Trophoblast cell (in vitro differentiated cells and primary cell): ENCODE measurements around the gene PAQR9.

Source experiments
- DNase-seq, 2 donors: peaks; one replicate each; pipeline ENCODE4 v3.0.0-alpha.2; 2016
- H2AFZ ChIP-seq: 2 replicates; pipeline ENCODE4 v1.6.1; 2013; ENCODE audit warnings: low read length, moderate library complexity, mild to moderate bottlenecking; ENCODE audit not compliant: insufficient read depth, poor library complexity
- H2AK5ac ChIP-seq: 2 replicates; pipeline ENCODE4 v1.6.1; 2013; ENCODE audit warnings: mild to moderate bottlenecking, low read length
- H2BK120ac ChIP-seq: 2 replicates; pipeline ENCODE4 v1.6.1; 2013; ENCODE audit warnings: low read length, mild to moderate bottlenecking, moderate library complexity; ENCODE audit not compliant: insufficient read depth, poor library complexity
- H2BK12ac ChIP-seq: 2 replicates; pipeline ENCODE4 v1.6.1; 2013; ENCODE audit warnings: mild to moderate bottlenecking, low read length, moderate library complexity
- H2BK5ac ChIP-seq: 2 replicates; pipeline ENCODE4 v1.6.1; 2013; ENCODE audit warnings: low read length, low read depth, moderate library complexity, mild to moderate bottlenecking; ENCODE audit not compliant: poor library complexity
- H3K14ac ChIP-seq: 2 replicates; pipeline ENCODE4 v1.6.1; 2013; ENCODE audit warnings: mild to moderate bottlenecking, low read length
- H3K18ac ChIP-seq: 2 replicates; pipeline ENCODE4 v1.6.1; 2013; ENCODE audit warnings: mild to moderate bottlenecking, low read length
- H3K23ac ChIP-seq: 2 replicates; pipeline ENCODE4 v1.6.1; 2013; ENCODE audit warnings: low read length
- H3K27ac ChIP-seq: 2 replicates; pipeline ENCODE4 v1.5.1; 2013; ENCODE audit warnings: low read depth, mild to moderate bottlenecking, inconsistent platforms, low read length, moderate library complexity
- H3K27me3 ChIP-seq: 2 replicates; pipeline ENCODE4 v1.6.1; 2013; ENCODE audit warnings: inconsistent platforms, mild to moderate bottlenecking, low read length, moderate library complexity; ENCODE audit not compliant: insufficient read depth
- H3K36me3 ChIP-seq, 2 experiments: 1 replicate in 1 of 2; 2 replicates in 1 of 2; pipeline ENCODE4 v1.6.1; 2013; ENCODE audit warnings: low read length in 2 of 2, mild to moderate bottlenecking in 2 of 2, moderate library complexity in 1 of 2; ENCODE audit not compliant: insufficient read depth in 2 of 2, control insufficient read depth in 1 of 2
- H3K4ac ChIP-seq: 2 replicates; pipeline ENCODE4 v1.6.1; 2013; ENCODE audit warnings: low read depth, mild to moderate bottlenecking, low read length, moderate library complexity
- H3K4me1 ChIP-seq, 2 experiments: 1 replicate in 1 of 2; 2 replicates in 1 of 2; pipeline ENCODE4 v1.6.1; 2013; ENCODE audit warnings: low read length in 2 of 2, mild to moderate bottlenecking in 2 of 2, moderate library complexity in 1 of 2; ENCODE audit not compliant: insufficient read depth in 2 of 2, control insufficient read depth in 1 of 2
- H3K4me2 ChIP-seq: 2 replicates; pipeline ENCODE4 v1.6.1; 2013; ENCODE audit warnings: inconsistent platforms, mild to moderate bottlenecking, low read length, moderate library complexity
- H3K4me3 ChIP-seq: 2 replicates; pipeline ENCODE4 v1.5.1; 2013; ENCODE audit warnings: mild to moderate bottlenecking, low read depth, low read length, inconsistent platforms
- H3K79me1 ChIP-seq: one replicate; pipeline ENCODE4 v1.6.1; 2013; ENCODE audit warnings: low read length
- H3K79me2 ChIP-seq: 2 replicates; pipeline ENCODE4 v1.6.1; 2013; ENCODE audit warnings: low read length, mild to moderate bottlenecking; ENCODE audit not compliant: control insufficient read depth, insufficient read depth, poor library complexity
- H3K9ac ChIP-seq: 2 replicates; pipeline ENCODE4 v1.6.1; 2013; ENCODE audit warnings: mild to moderate bottlenecking, low read length
- H3K9me3 ChIP-seq: 2 replicates; pipeline ENCODE4 v1.6.1; 2013; ENCODE audit warnings: low read depth, mild to moderate bottlenecking, control low read depth, inconsistent platforms, low read length; ENCODE audit not compliant: insufficient read depth
- H4K12ac ChIP-seq: 2 replicates; pipeline ENCODE4 v1.6.1; 2013; ENCODE audit warnings: low read depth, mild to moderate bottlenecking, low read length, moderate library complexity
- H4K8ac ChIP-seq: 2 replicates; pipeline ENCODE4 v1.6.1; 2013; ENCODE audit warnings: low read depth, mild to moderate bottlenecking, low read length, moderate library complexity
- H4K91ac ChIP-seq: one replicate; pipeline ENCODE4 v1.6.1; 2013; ENCODE audit warnings: low read depth, mild to moderate bottlenecking, low read length, moderate library complexity
- WGBS: extraction: QIAGEN DNeasy Blood & Tissue Kit; methylation state at CpG from one replicate; pipeline ENCODE4 v1.1.7; 2013; ENCODE audit warnings: missing lambda C conversion rate; ENCODE audit not compliant: insufficient read length, insufficient coverage; ENCODE audit errors: extremely low coverage; 5-methylcytosine and 5-hydroxymethylcytosine counted together

PAQR9 gene

GRCh38 chr3:143002727-143003126, 39.3 kb upstream of the PAQR9 start:
- Histone ChIP-seq H3K27me3 (no peaks in the 10 kb centered on the region), H3K4me2 (peak overlapping the region; percentile 96), H4K8ac (no peak overlapping the region), H2AK5ac (no peak overlapping the region), H4K91ac (no peak overlapping the region), H3K14ac (no peak overlapping the region), H3K9me3 (no peaks in the 10 kb centered on the region), H2AFZ (no peak overlapping the region), H3K4ac (peak overlapping the region; percentile 84), H4K12ac (no peak overlapping the region), H3K18ac (no peak overlapping the region), H3K79me2 (peaks cover 9% of the 10 kb centered on the region), H3K27ac (no peak overlapping the region), H2BK120ac (no peak overlapping the region), H3K4me3 (no peak overlapping the region), H3K4me1 (peaks cover 0 to 4% of the 10 kb centered on the region in 2 experiments), H2BK5ac (no peak overlapping the region), H3K36me3 (no peaks in the 10 kb centered on the region), H3K23ac (no peak overlapping the region), H3K79me1 (peaks cover 8% of the 10 kb centered on the region), H3K9ac (peak overlapping the region; percentile 73), H2BK12ac (no peak overlapping the region)
- DNase-seq = no peak
- no CpG with 5 or more reads among the region's 9 CpGs for WGBS

DNA sequence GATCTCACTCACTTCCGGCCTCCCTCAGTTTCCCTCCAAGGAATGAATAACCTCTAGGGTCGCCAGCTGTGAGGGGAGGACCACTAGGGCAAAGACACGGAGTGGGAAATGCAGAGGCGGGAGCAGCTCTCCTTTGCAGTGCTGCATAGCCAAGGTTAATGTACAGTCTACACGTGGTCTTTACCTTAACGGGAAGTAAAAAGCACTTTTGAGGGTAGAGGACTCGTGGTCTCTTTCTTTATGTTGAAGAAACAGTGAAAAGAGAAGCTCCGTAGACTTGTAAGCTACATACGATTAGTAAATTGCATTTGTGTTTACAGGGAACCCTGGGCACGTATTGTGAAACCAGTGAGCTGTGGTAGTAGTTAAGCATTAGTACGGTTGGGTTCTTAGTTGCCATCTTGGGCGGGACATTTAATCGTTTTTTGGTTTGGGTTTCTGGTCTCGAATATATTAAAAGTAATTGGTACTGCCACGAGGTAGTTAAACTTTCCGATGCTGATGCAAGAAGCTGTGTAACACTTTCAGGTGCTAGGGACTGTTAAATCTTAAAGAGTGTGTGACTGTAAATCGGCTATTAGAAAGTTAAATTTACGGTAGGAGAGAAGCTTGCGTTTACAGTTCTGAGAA, 38.7 kb upstream of the PAQR9 start:
- H2BK12ac ChIP-seq = no peak overlapping the region
- no peak overlapping the region for H3K27ac ChIP-seq
- peak in 1 of 2 donors; percentile 29 for DNase-seq
- no peak overlapping the region for H3K23ac ChIP-seq
- peak overlapping the region; percentile 53 for H2AFZ ChIP-seq
- peak overlapping the region; percentile 96 for H4K8ac ChIP-seq
- peak overlapping the region; percentile 60 for H3K4ac ChIP-seq
- peaks cover 9% of the 10 kb centered on the region for H3K79me2 ChIP-seq
- no peak overlapping the region for H3K18ac ChIP-seq
- no peaks in the 10 kb centered on the region for H3K27me3 ChIP-seq
- no CpG with 5 or more reads among the region's 19 CpGs for WGBS
- no peaks in the 10 kb centered on the region for H3K9me3 ChIP-seq
- peak overlapping the region; percentile 19 for H2BK5ac ChIP-seq
- H3K4me3 ChIP-seq = peak overlapping the region; percentile 98
- peak overlapping the region; percentile 95 for H3K9ac ChIP-seq
- H4K12ac ChIP-seq = peak overlapping the region; percentile 68
- no peak overlapping the region for H2AK5ac ChIP-seq
- H3K14ac ChIP-seq = peak overlapping the region; percentile 66
- H2BK120ac ChIP-seq = no peak overlapping the region
- peaks cover 0 to 4% of the 10 kb centered on the region in 2 experiments for H3K4me1 ChIP-seq
- H3K79me1 ChIP-seq = peaks cover 8% of the 10 kb centered on the region
- peak overlapping the region; percentile 96 for H3K4me2 ChIP-seq
- H4K91ac ChIP-seq = peak overlapping the region; percentile 58
- no peaks in the 10 kb centered on the region for H3K36me3 ChIP-seq

GRCh38 chr3:143001369-143002082, 38.1 kb upstream of the PAQR9 start, which contains the start of gene U2SURP:
Gene U2SURP (plus strand): TSS chr3:143001570. CDS start chr3:143001629, 59 bp downstream.
- peak within 1 kb of the TSS; percentile 95 for H3K9ac ChIP-seq
- H3K23ac ChIP-seq = no peak within 1 kb of the TSS
- no CpG with 5 or more reads among the region's 55 CpGs for WGBS

GRCh38 chr3:143001034-143001368, 37.5 kb upstream of the PAQR9 start:
- no peaks in the 10 kb centered on the region for H3K9me3 ChIP-seq
- H3K27me3 ChIP-seq = no peaks in the 10 kb centered on the region
- H3K4me2 ChIP-seq = peak overlapping the region; percentile 73
- H2AFZ ChIP-seq = peak overlapping the region; percentile 69
- H3K4me3 ChIP-seq = peak overlapping the region; percentile 70
- H2BK12ac ChIP-seq = no peak overlapping the region
- H3K27ac ChIP-seq = peak overlapping the region; percentile 88
- peak overlapping the region; percentile 48 for H2BK5ac ChIP-seq
- H3K79me2 ChIP-seq = peaks cover 9% of the 10 kb centered on the region
- no peak for DNase-seq
- H4K91ac ChIP-seq = peak overlapping the region; percentile 67
- peak overlapping the region; percentile 42 for H3K4ac ChIP-seq
- no peak overlapping the region for H3K23ac ChIP-seq
- no peaks in the 10 kb centered on the region for H3K36me3 ChIP-seq
- peak overlapping the region; percentile 73 for H3K9ac ChIP-seq
- H2AK5ac ChIP-seq = no peak overlapping the region
- H4K12ac ChIP-seq = peak overlapping the region; percentile 79
- H2BK120ac ChIP-seq = peak overlapping the region; percentile 14
- H3K79me1 ChIP-seq = peaks cover 8% of the 10 kb centered on the region
- no CpG with 5 or more reads among the region's 15 CpGs for WGBS
- H3K4me1 ChIP-seq = peaks cover 0 to 4% of the 10 kb centered on the region in 2 experiments
- peak overlapping the region; percentile 75 for H4K8ac ChIP-seq
- H3K18ac ChIP-seq = peak overlapping the region; percentile 50
- peak overlapping the region; percentile 75 for H3K14ac ChIP-seq

More at GRCh38 chr3:143001369-143002082, 38.1 kb upstream of the PAQR9 start, which contains the start of gene U2SURP:
- Histone ChIP-seq H3K27me3 (no peaks in the 10 kb centered on the region), H2BK12ac (no peak within 1 kb of the TSS), H3K18ac (peak within 1 kb of the TSS; percentile 85), H3K36me3 (no peaks in the 10 kb centered on the region), H2BK5ac (peak within 1 kb of the TSS; percentile 48), H4K8ac (peak within 1 kb of the TSS; percentile 96), H4K12ac (peak within 1 kb of the TSS; percentile 79), H3K4ac (peak within 1 kb of the TSS; percentile 60), H3K14ac (peak within 1 kb of the TSS; percentile 75), H3K79me2 (peaks cover 9% of the 10 kb centered on the region), H3K4me2 (peak within 1 kb of the TSS; percentile 96), H2AK5ac (peak within 1 kb of the TSS; percentile 55), H3K9me3 (no peaks in the 10 kb centered on the region), H3K27ac (peak within 1 kb of the TSS; percentile 88), H3K4me1 (peaks cover 0 to 4% of the 10 kb centered on the region in 2 experiments), H4K91ac (peak within 1 kb of the TSS; percentile 67), H2BK120ac (peak within 1 kb of the TSS; percentile 14), H3K4me3 (peak within 1 kb of the TSS; percentile 98), H3K79me1 (peaks cover 8% of the 10 kb centered on the region), H2AFZ (peak within 1 kb of the TSS; percentile 69)
- peak; percentile 99 to 100 for DNase-seq
